Uterus (tissue), 4 donors: ENCODE data around the gene MYO1D. TPM values are rescaled to one million over a fixed set of nuclear protein-coding genes. Genes with fewer than 3 reads are reported as not detected.
A peak's percentile ranks its signal among the peaks of the same experiment; 100 is the strongest.

Source experiments
- DNase-seq, 2 donors: peaks; one replicate each; pipeline ENCODE4 v3.0.0-alpha.2; 2019 to 2020
- H3K27ac ChIP-seq, 2 donors: fragments of 200-600 bp; sonication (generic); 1 replicate in 1 of 2; 2 replicates in 1 of 2; pipeline ENCODE4 v1.5.1; 2016 to 2018
- H3K27me3 ChIP-seq, 2 donors: fragments of 200-600 bp; sonication (generic); one replicate each; pipeline ENCODE4 v1.5.1; 2018 to 2019; ENCODE audit warnings: control low read depth in 1 of 2
- H3K36me3 ChIP-seq, 2 donors: fragments of 200-600 bp; sonication (generic); one replicate each; pipeline ENCODE4 v1.5.1; 2019; ENCODE audit warnings: control low read depth in 1 of 2
- H3K4me1 ChIP-seq, 2 donors: fragments of 200-600 bp; sonication (generic); one replicate each; pipeline ENCODE4 v1.5.1; 2018 to 2019; ENCODE audit warnings: control low read depth in 1 of 2
- H3K4me3 ChIP-seq, 2 donors: fragments of 200-600 bp; sonication (generic); 1 replicate in 1 of 2; 2 replicates in 1 of 2; pipeline ENCODE4 v1.5.1; 2018 to 2019; ENCODE audit warnings: mild to moderate bottlenecking in 1 of 2
- H3K9me3 ChIP-seq, 2 donors: fragments of 200-600 bp; sonication (generic); one replicate each; pipeline ENCODE4 v1.5.1; 2019; ENCODE audit warnings: control low read depth in 1 of 2
- CTCF ChIP-seq, 4 experiments: fragments of 200-600 bp in 2 of 4; fragments of 450-650 bp in 2 of 4; sonication (generic) in 2 of 4; IDR thresholded peaks; one replicate each; pipeline ENCODE4 v1.5.1; 2016 to 2019; ENCODE audit warnings: antibody characterized with exemption in 4 of 4, mild to moderate bottlenecking in 2 of 4, moderate library complexity in 1 of 4
- POLR2A ChIP-seq, 2 donors: fragments of 450-650 bp; IDR thresholded peaks; one replicate each; pipeline ENCODE4 v1.6.1; 2016; ENCODE audit warnings: antibody characterized with exemption in 2 of 2, mild to moderate bottlenecking in 1 of 2, moderate library complexity in 1 of 2
- intact Hi-C: fragments of 100-400 bp; cut with DNase I; formaldehyde crosslinking; loops from one replicate; pipeline ENCODE4 v1.15.1; 2023; ENCODE audit warnings: low total_unique reads
- total RNA-seq, 4 donors: library from RNA; depleted of rRNA in 3 of 4; stranded (reverse); fragments of >200 nt in 3 of 4; gene quantifications; one replicate each; pipeline versions ENCODE4 v1.1.0 to v1.2.4, GENCODE V29; 2014 to 2023
- donor health status: DM: yes; HTN: yes; CAD: no.

The MYO1D gene
- total RNA-seq, 4 donors from 2014 or later: 20.4 to 55.2 (median 30.6) TPM

GRCh38 chr17:32756696-32757095 is 120.2 kb downstream of the MYO1D start:
- Histone ChIP-seq H3K27ac (no peak overlapping the region), H3K4me3 (no peak overlapping the region), H3K9me3 (no peaks in the 10 kb centered on the region), H3K36me3 (no peaks in the 10 kb centered on the region), H3K27me3 (no peaks in the 10 kb centered on the region), H3K4me1 (no peaks in the 10 kb centered on the region)
- no peak for TF ChIP-seq POLR2A (IDR thresholded peaks at IDR 0.05)
- TF ChIP-seq CTCF (IDR thresholded peaks at IDR 0.05): no peak
- DNase-seq: no peak
- intact Hi-C loops: no loop called here

GRCh38 chr17:32755045-32755805 is 121.7 kb downstream of the MYO1D start:
- no peaks in the 10 kb centered on the region for H3K36me3 ChIP-seq
- no peak overlapping the region for H3K27ac ChIP-seq
- H3K4me3 ChIP-seq: no peak overlapping the region
- intact Hi-C loops: no loop called here
- H3K4me1 ChIP-seq: no peaks in the 10 kb centered on the region
- no peaks in the 10 kb centered on the region for H3K27me3 ChIP-seq
- no peaks in the 10 kb centered on the region for H3K9me3 ChIP-seq
- no peak for DNase-seq
- no peak for TF ChIP-seq POLR2A (IDR thresholded peaks at IDR 0.05)
- peak; percentile 45 to 64 (median 58) for TF ChIP-seq CTCF (IDR thresholded peaks at IDR 0.05)

GRCh38 chr17:32752934-32753333 is 124.0 kb downstream of the MYO1D start:
- Histone ChIP-seq H3K27ac (no peak overlapping the region), H3K4me1 (no peaks in the 10 kb centered on the region), H3K36me3 (no peaks in the 10 kb centered on the region), H3K27me3 (no peaks in the 10 kb centered on the region), H3K9me3 (no peaks in the 10 kb centered on the region), H3K4me3 (no peak overlapping the region)
- DNase-seq: no peak
- intact Hi-C loops: no loop called here
- TF ChIP-seq POLR2A (IDR thresholded peaks at IDR 0.05) (no peak), CTCF (IDR thresholded peaks at IDR 0.05) (no peak)

DNA sequence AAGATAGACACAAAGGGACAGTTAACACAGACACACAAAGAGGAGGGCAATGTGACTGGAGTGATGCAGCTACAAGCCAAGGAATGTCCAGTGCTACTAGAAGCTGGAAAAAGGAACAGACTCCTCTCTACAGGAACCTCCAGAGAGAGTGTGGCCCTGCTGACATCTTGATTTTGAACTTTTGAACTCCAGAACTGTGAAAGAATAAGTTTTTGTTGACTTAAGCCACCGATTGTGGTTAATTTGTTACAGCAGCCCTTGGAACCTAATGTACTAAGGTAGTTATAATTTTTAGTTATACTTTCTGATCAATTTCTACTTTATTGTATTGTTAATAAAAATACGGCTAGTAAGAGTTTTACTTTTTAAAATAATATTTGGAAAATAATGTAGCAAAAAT is 129.1 kb downstream of the MYO1D start:
- Histone ChIP-seq H3K4me3 (no peak overlapping the region), H3K27ac (no peak overlapping the region), H3K4me1 (no peaks in the 10 kb centered on the region), H3K27me3 (no peaks in the 10 kb centered on the region), H3K9me3 (no peaks in the 10 kb centered on the region), H3K36me3 (no peaks in the 10 kb centered on the region)
- no peak for TF ChIP-seq CTCF (IDR thresholded peaks at IDR 0.05)
- no peak for TF ChIP-seq POLR2A (IDR thresholded peaks at IDR 0.05)
- DNase-seq: no peak
- intact Hi-C loops: no loop called here

DNA sequence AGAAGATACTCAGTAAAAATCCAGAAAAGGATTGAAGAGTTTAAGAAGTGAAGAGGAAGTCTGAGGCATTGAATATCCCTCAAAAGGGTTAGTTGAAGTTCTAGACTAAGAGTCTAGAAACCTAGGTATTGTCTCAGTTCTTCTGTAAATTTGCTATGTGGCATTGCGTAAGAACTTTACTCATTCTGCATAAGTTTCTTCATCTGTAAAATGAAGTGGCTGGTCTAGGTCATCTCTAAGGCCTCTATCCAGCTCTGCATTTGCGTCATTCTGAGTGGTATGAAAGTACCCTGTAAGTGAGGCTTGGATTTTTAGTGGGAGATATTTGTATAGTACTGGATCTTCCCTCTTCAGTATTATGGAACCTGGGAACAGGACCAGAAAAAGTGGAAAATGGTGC is 130.2 kb downstream of the MYO1D start:
- no peaks in the 10 kb centered on the region for H3K36me3 ChIP-seq
- H3K27ac ChIP-seq: no peak overlapping the region
- intact Hi-C loops: no loop called here
- no peaks in the 10 kb centered on the region for H3K9me3 ChIP-seq
- H3K27me3 ChIP-seq: no peaks in the 10 kb centered on the region
- no peak overlapping the region for H3K4me3 ChIP-seq
- H3K4me1 ChIP-seq: no peaks in the 10 kb centered on the region
- TF ChIP-seq CTCF (IDR thresholded peaks at IDR 0.05) (no peak), POLR2A (IDR thresholded peaks at IDR 0.05) (no peak)
- DNase-seq: no peak
